ENCODE results near the gene EML3.
"Not testable (repeated sequence)": the region's sequence is repeated elsewhere in the genome, so short reads cannot be mapped to it uniquely, and the experiment has no call there.

EML3 gene

DNA sequence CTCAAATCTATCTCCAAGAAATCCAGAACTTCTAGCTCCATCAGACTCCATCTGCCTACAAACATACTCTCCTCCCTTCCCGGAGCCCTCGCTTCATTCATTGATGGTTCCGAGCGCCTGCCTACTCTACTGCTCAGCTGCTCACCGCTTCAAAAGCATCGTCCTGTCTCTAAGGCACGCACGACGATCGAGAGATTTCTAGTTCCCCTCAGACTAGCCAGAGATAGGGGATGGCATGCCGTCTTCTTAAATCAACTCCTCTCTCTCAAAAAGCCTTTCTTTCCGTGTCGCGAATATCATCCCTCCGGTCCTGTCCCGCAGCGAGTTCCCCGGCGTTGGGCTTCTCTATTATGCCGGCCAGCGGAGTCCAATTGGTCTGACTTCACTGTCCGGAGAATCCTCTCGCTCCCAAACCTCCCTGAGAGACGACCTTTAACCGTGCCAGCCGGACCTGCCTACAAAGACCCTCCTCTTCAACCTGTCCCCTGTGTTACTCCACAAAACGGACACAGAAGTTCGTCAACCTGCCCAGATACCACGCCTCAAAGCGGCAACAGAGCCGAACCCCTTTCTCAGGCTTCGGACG lies 39.5 kb downstream of the EML3 start:
- Histone ChIP-seq H3K4me3 (ENCODE audit: low read length in 2 of 2) (peak overlapping the region; percentile 71 to 97), H3K9me3 (ENCODE audit: control insufficient read depth in 2 of 2, low read length in 2 of 2) (no peaks in the 10 kb centered on the region), H3K4me1 (ENCODE audit: control insufficient read depth in 2 of 2, insufficient read depth in 2 of 2, low read length in 2 of 2) (peaks cover 26 to 27% of the 10 kb centered on the region in 2 donors), H3K36me3 (ENCODE audit: control insufficient read depth in 2 of 2, insufficient read depth in 2 of 2, low read length in 2 of 2) (peaks cover 27 to 40% of the 10 kb centered on the region in 2 donors), H3K9ac (ENCODE audit: low read depth in 1 of 2, low read length in 2 of 2) (peak overlapping the region; percentile 78 to 95), H3K27me3 (ENCODE audit: control insufficient read depth in 2 of 2, insufficient read depth in 2 of 2, low read length in 2 of 2) (no peaks in the 10 kb centered on the region), H3K27ac (ENCODE audit: low read depth in 2 of 2, low read length in 2 of 2) (peak overlapping the region; percentile 59 to 80)

DNA sequence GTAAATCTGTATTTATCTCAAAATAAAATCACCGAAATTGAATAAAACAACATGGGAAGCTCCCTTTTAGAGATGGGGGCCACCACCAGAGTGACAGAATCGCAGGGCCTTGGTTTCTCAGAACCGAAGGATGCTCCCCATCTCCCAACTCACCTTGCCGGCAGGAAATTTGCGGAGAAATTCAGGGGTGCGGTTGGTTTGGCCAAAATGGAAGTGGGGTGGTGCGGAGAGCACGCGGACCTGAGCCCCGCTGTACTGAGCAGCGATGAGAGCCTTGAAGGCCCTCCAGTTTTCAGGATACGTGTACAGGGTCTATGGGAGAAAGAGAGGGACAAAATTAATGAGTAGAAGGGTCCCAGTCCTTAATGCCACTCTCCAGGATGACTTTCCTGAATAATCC lies 40.1 kb downstream of the EML3 start:
- H3K27me3 ChIP-seq (ENCODE audit: control insufficient read depth in 2 of 2, insufficient read depth in 2 of 2, low read length in 2 of 2): no peaks in the 10 kb centered on the region
- peaks cover 24 to 39% of the 10 kb centered on the region in 2 donors for H3K36me3 ChIP-seq (ENCODE audit: control insufficient read depth in 2 of 2, insufficient read depth in 2 of 2, low read length in 2 of 2)
- H3K4me1 ChIP-seq (ENCODE audit: control insufficient read depth in 2 of 2, insufficient read depth in 2 of 2, low read length in 2 of 2): peaks cover 26 to 27% of the 10 kb centered on the region in 2 donors
- no peak overlapping the region for H3K27ac ChIP-seq (ENCODE audit: low read depth in 2 of 2, low read length in 2 of 2)
- no peaks in the 10 kb centered on the region for H3K9me3 ChIP-seq (ENCODE audit: control insufficient read depth in 2 of 2, low read length in 2 of 2)
- H3K9ac ChIP-seq (ENCODE audit: low read depth in 1 of 2, low read length in 2 of 2): peak overlapping the region; percentile 78 to 95
- H3K4me3 ChIP-seq (ENCODE audit: low read length in 2 of 2): peak overlapping the region in 1 of 2 donors; percentile 97

DNA sequence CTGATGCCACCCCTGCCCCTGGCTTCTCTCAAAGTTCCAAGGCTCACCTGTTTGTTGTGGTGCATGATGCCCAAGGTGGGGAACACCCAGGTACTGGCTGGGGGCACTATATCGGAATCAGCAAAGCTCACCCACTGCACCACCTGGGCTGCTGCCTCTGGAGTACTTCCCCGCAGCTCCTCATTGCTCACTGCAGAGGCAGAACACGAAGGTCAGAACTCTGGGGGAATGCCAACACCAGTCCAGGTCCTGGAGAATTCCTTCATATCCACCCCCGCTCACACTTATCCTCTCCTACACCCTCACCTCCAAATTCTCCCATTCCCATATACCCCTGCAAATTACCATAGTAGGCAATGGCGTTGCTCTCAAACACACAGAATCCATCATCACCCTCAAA lies 41.1 kb downstream of the EML3 start:
- not testable (repeated sequence) for H3K9me3 ChIP-seq (ENCODE audit: control insufficient read depth in 2 of 2, low read length in 2 of 2); H3K4me3 ChIP-seq (ENCODE audit: low read length in 2 of 2); H3K27me3 ChIP-seq (ENCODE audit: control insufficient read depth in 2 of 2, insufficient read depth in 2 of 2, low read length in 2 of 2); H3K9ac ChIP-seq (ENCODE audit: low read depth in 1 of 2, low read length in 2 of 2); H3K27ac ChIP-seq (ENCODE audit: low read depth in 2 of 2, low read length in 2 of 2)
- peaks cover 32 to 43% of the 10 kb centered on the region in 2 donors for H3K36me3 ChIP-seq (ENCODE audit: control insufficient read depth in 2 of 2, insufficient read depth in 2 of 2, low read length in 2 of 2)
- H3K4me1 ChIP-seq (ENCODE audit: control insufficient read depth in 2 of 2, insufficient read depth in 2 of 2, low read length in 2 of 2): peaks cover 22 to 27% of the 10 kb centered on the region in 2 donors

DNA sequence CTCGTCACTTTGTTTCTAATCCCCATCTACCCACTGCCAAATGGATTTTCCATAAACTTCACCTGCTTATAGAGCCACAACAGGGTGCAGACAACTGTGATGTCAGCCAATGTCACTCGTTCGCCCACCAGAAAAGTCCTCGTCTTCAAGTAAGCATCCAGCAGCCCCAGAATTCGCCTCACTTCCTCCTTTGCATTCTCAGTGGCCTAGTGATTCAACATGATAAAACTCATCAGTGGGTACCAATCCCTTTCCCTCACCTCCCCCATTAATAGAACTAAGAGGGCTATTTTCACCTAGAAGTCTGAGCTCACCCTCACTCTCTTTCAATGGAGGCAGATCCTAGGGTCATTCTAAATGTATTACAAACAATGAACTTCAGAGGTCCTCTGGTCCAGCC lies 41.7 kb downstream of the EML3 start:
- H3K27ac ChIP-seq (ENCODE audit: low read depth in 2 of 2, low read length in 2 of 2): not testable (repeated sequence)
- peaks cover 22 to 27% of the 10 kb centered on the region in 2 donors for H3K4me1 ChIP-seq (ENCODE audit: control insufficient read depth in 2 of 2, insufficient read depth in 2 of 2, low read length in 2 of 2)

DNA sequence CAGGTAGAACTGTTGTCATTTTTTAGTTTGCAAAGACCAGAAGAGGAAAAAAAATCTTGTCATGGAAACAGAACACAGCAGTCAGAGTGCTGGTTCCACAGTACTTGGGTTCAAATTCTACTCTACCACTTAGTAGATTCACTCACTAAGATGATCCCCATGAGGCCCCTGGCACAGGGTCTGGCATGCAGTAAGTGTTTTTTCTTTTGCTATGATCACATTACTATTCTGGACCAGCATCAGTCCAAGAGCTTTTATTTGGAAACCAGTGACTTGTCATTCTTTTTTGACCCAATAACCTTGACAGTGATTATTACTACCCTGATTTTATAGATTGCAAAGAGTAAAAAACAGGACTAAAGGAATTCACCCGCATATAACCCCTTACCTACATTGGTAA lies 43.0 kb downstream of the EML3 start:
- Histone ChIP-seq H3K4me1 (ENCODE audit: control insufficient read depth in 2 of 2, insufficient read depth in 2 of 2, low read length in 2 of 2) (peaks cover 9 to 15% of the 10 kb centered on the region in 2 donors), H3K36me3 (ENCODE audit: control insufficient read depth in 2 of 2, insufficient read depth in 2 of 2, low read length in 2 of 2) (peaks cover 43 to 51% of the 10 kb centered on the region in 2 donors), H3K9me3 (ENCODE audit: control insufficient read depth in 2 of 2, low read length in 2 of 2) (no peaks in the 10 kb centered on the region), H3K27me3 (ENCODE audit: control insufficient read depth in 2 of 2, insufficient read depth in 2 of 2, low read length in 2 of 2) (no peaks in the 10 kb centered on the region), H3K27ac (ENCODE audit: low read depth in 2 of 2, low read length in 2 of 2) (no peak overlapping the region), H3K9ac (ENCODE audit: low read depth in 1 of 2, low read length in 2 of 2) (no peak overlapping the region), H3K4me3 (ENCODE audit: low read length in 2 of 2) (no peak overlapping the region)

More for the DNA sequence above, 41.7 kb downstream of the EML3 start:
- peaks cover 38 to 44% of the 10 kb centered on the region in 2 donors for H3K36me3 ChIP-seq (ENCODE audit: control insufficient read depth in 2 of 2, insufficient read depth in 2 of 2, low read length in 2 of 2)
- not testable (repeated sequence) for H3K9ac ChIP-seq (ENCODE audit: low read depth in 1 of 2, low read length in 2 of 2); H3K4me3 ChIP-seq (ENCODE audit: low read length in 2 of 2); H3K9me3 ChIP-seq (ENCODE audit: control insufficient read depth in 2 of 2, low read length in 2 of 2); H3K27me3 ChIP-seq (ENCODE audit: control insufficient read depth in 2 of 2, insufficient read depth in 2 of 2, low read length in 2 of 2)

DNA sequence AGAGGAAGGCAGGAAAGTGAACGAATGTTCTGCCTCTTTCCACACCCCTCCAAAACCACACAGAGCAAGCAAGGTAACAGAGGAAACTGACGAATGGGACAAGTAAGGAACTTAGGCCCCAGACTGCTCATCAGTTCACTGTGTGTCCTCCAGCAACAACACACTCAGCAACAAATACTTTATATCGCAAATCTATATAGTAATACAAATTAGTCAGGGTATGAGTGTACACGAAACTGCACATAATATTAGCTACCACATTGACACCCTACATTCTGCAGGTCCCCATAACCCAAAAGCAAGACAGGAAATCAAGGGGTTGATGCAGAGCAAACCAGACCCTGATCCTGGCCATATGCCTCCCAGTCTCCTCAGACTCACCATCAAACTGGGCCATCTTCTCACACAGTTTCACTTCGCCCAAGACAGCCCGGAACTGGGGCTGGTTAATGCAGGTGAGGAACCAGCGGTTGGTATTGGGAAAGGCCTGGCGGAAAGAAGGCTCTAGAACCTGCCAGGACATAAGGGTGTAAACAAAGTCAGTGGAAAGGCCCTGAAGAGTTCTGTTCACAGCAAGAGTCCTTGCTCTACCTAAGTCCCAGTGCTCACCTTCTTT lies 45.4 kb downstream of the EML3 start:
- no peak overlapping the region for H3K9ac ChIP-seq (ENCODE audit: low read depth in 1 of 2, low read length in 2 of 2)
- H3K9me3 ChIP-seq (ENCODE audit: control insufficient read depth in 2 of 2, low read length in 2 of 2): no peaks in the 10 kb centered on the region
- H3K4me3 ChIP-seq (ENCODE audit: low read length in 2 of 2): no peak overlapping the region
- no peaks in the 10 kb centered on the region for H3K27me3 ChIP-seq (ENCODE audit: control insufficient read depth in 2 of 2, insufficient read depth in 2 of 2, low read length in 2 of 2)
- peaks cover 0 to 4% of the 10 kb centered on the region in 2 donors for H3K4me1 ChIP-seq (ENCODE audit: control insufficient read depth in 2 of 2, insufficient read depth in 2 of 2, low read length in 2 of 2)
- no peak overlapping the region for H3K27ac ChIP-seq (ENCODE audit: low read depth in 2 of 2, low read length in 2 of 2)
- H3K36me3 ChIP-seq (ENCODE audit: control insufficient read depth in 2 of 2, insufficient read depth in 2 of 2, low read length in 2 of 2): peaks cover 50 to 65% of the 10 kb centered on the region in 2 donors

DNA sequence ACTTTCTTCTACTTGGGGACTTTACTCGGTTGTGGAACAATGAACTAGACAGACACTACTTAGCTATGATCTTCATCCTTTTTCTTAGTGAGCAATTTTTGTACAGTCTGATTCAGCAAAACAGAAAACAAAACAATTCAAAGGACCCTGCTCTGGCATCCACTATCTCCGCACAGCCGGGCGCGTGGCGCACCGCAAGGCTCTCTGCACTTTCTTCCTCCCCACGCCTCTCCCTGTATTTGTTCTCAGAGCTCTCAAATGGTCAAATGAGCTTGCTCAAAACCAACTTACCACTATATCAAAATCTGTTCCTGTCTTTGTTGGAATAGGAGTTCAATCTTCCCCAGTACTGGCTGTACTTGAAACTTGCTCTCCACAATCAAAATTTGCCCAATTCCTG lies 46.3 kb downstream of the EML3 start:
- no peaks in the 10 kb centered on the region for H3K4me1 ChIP-seq (ENCODE audit: control insufficient read depth in 2 of 2, insufficient read depth in 2 of 2, low read length in 2 of 2)
- no peak overlapping the region for H3K4me3 ChIP-seq (ENCODE audit: low read length in 2 of 2)
- peaks cover 45 to 62% of the 10 kb centered on the region in 2 donors for H3K36me3 ChIP-seq (ENCODE audit: control insufficient read depth in 2 of 2, insufficient read depth in 2 of 2, low read length in 2 of 2)
- no peak overlapping the region for H3K9ac ChIP-seq (ENCODE audit: low read depth in 1 of 2, low read length in 2 of 2)
- H3K9me3 ChIP-seq (ENCODE audit: control insufficient read depth in 2 of 2, low read length in 2 of 2): no peaks in the 10 kb centered on the region
- no peaks in the 10 kb centered on the region for H3K27me3 ChIP-seq (ENCODE audit: control insufficient read depth in 2 of 2, insufficient read depth in 2 of 2, low read length in 2 of 2)
- H3K27ac ChIP-seq (ENCODE audit: low read depth in 2 of 2, low read length in 2 of 2): no peak overlapping the region

DNA sequence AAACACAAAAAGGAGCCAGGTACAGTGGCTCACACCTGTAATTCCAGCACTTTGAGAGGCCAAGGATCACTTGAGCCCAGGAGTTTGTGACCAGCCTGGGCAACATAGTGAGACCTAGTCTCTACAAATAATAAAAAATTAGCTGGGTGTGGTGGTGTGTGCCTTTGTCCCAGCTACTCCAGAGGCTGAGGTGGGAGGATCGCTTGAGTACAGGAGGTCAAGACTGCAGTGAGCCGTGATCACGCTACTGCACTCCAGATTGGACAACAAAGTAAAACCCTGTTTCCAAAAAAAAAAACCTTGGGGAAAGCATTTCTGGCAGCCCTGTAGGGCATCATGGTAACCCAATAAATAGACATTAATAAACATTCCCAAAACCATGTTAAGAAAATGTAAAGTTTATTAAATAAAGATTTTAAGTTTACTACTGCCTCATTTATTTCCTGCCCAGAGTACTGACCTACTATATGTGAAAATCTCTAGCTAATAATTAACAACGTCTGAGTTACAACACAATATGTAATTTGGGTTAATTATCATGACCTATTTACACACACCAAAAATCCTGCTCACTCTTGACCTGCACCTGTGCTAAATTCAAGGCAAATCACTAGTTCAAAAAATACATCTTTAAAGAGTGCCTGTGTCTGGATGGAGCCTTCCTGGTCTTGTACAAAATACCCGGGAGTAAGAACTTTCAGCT lies 47.3 kb downstream of the EML3 start:
- Histone ChIP-seq H3K9ac (ENCODE audit: low read depth in 1 of 2, low read length in 2 of 2) (no peak overlapping the region), H3K4me3 (ENCODE audit: low read length in 2 of 2) (no peak overlapping the region), H3K27ac (ENCODE audit: low read depth in 2 of 2, low read length in 2 of 2) (no peak overlapping the region), H3K27me3 (ENCODE audit: control insufficient read depth in 2 of 2, insufficient read depth in 2 of 2, low read length in 2 of 2) (no peaks in the 10 kb centered on the region), H3K36me3 (ENCODE audit: control insufficient read depth in 2 of 2, insufficient read depth in 2 of 2, low read length in 2 of 2) (peaks cover 37 to 54% of the 10 kb centered on the region in 2 donors), H3K9me3 (ENCODE audit: control insufficient read depth in 2 of 2, low read length in 2 of 2) (no peaks in the 10 kb centered on the region), H3K4me1 (ENCODE audit: control insufficient read depth in 2 of 2, insufficient read depth in 2 of 2, low read length in 2 of 2) (peaks cover 3 to 5% of the 10 kb centered on the region in 2 donors)

DNA sequence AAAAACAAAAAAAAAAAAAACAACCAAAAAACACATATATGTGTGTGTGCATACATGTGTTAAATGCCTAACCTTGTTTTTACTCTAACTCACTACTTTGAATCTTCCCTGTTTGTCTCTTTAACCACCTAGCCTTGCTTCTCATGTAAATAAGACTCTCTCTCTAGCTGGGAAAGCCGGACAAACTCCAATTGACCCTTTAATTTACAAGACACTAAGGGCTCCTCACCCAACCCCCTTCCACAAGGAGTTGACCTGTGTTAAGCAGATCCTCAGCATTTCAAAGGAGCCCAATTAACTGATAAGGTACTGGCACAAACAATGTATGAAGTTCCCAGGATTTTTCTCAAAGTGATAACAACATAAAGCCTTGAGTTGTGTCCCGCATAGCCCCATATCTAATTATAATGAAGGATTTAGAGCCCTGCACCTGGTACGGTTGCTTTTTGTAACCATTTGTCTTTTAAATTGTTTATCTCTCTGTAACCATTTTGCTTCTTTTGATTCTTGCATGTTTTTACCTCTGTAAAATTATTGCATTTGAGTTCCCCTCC lies 50.8 kb downstream of the EML3 start:
- not testable (repeated sequence) for H3K27ac ChIP-seq (ENCODE audit: low read depth in 2 of 2, low read length in 2 of 2); H3K27me3 ChIP-seq (ENCODE audit: control insufficient read depth in 2 of 2, insufficient read depth in 2 of 2, low read length in 2 of 2); H3K4me3 ChIP-seq (ENCODE audit: low read length in 2 of 2); H3K9ac ChIP-seq (ENCODE audit: low read depth in 1 of 2, low read length in 2 of 2); H3K9me3 ChIP-seq (ENCODE audit: control insufficient read depth in 2 of 2, low read length in 2 of 2)
- peaks cover 21 to 24% of the 10 kb centered on the region in 2 donors for H3K4me1 ChIP-seq (ENCODE audit: control insufficient read depth in 2 of 2, insufficient read depth in 2 of 2, low read length in 2 of 2)
- peaks cover 38 to 53% of the 10 kb centered on the region in 2 donors for H3K36me3 ChIP-seq (ENCODE audit: control insufficient read depth in 2 of 2, insufficient read depth in 2 of 2, low read length in 2 of 2)

DNA sequence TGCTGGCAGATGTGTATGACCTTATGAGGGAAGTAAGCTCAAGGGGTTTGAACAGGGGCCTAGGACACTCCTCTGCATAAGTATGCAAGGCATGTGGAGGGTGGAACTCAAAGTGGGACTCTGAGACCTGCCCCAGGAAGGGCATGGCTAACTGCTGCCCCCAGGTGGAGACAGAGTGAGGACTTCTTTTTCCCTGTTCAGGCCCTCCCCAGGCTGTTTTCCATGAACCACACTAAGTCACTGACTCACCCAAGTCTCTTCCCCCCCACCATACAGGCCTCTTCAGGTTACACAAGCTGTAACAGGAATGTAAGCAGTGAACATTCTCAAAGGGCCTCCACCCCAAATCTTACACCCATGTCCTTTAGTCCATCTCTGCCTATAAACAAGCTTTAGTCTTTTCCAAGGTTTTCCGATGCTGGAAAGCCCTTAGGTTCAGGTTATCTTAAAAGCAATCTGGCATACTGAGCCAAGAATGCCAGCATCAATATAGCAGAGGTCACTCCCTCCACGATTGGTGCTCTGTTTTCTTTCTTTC lies 51.9 kb downstream of the EML3 start:
- Histone ChIP-seq H3K27me3 (ENCODE audit: control insufficient read depth in 2 of 2, insufficient read depth in 2 of 2, low read length in 2 of 2) (no peaks in the 10 kb centered on the region), H3K4me1 (ENCODE audit: control insufficient read depth in 2 of 2, insufficient read depth in 2 of 2, low read length in 2 of 2) (peaks cover 33 to 36% of the 10 kb centered on the region in 2 donors), H3K4me3 (ENCODE audit: low read length in 2 of 2) (no peak overlapping the region), H3K36me3 (ENCODE audit: control insufficient read depth in 2 of 2, insufficient read depth in 2 of 2, low read length in 2 of 2) (peaks cover 28 to 42% of the 10 kb centered on the region in 2 donors), H3K9me3 (ENCODE audit: control insufficient read depth in 2 of 2, low read length in 2 of 2) (no peaks in the 10 kb centered on the region), H3K9ac (ENCODE audit: low read depth in 1 of 2, low read length in 2 of 2) (peak overlapping the region in 1 of 2 donors; percentile 16), H3K27ac (ENCODE audit: low read depth in 2 of 2, low read length in 2 of 2) (peak overlapping the region; percentile 26 to 65)

All from mucosa of rectum (tissue), 2 donors.